GM21423 (cell line): Measurements from ENCODE around the gene MTO1.
A peak's percentile ranks its signal among the peaks of the same experiment; 100 is the strongest.
"Not testable (repeated sequence)": the region's sequence is repeated elsewhere in the genome, so short reads cannot be mapped to it uniquely, and the experiment has no call there.

Source experiments
- ATAC-seq: cut with Tn5 transposase; IDR thresholded peaks from one replicate; pipeline ENCODE4 v1.9.1; 2021; ENCODE audit warnings: mild to moderate bottlenecking, moderate library complexity; ENCODE audit not compliant: unreplicated experiment

The MTO1 gene

GRCh38 chr6:73525546-73526330, 64.2 kb downstream of the MTO1 start:
- no peak for ATAC-seq

GRCh38 chr6:73528897-73529296, 67.4 kb downstream of the MTO1 start:
- ATAC-seq: no peak

- no peak for ATAC-seq
Observed at GRCh38 chr6:73532293-73532692, 70.8 kb downstream of the MTO1 start.

- no peak for ATAC-seq
Observed at GRCh38 chr6:73534628-73535027, 73.1 kb downstream of the MTO1 start.

- ATAC-seq: peak; percentile 60
Observed at GRCh38 chr6:73537677-73538076, 76.1 kb downstream of the MTO1 start.

- ATAC-seq: peak; percentile 24
Observed at GRCh38 chr6:73538116-73538779, 76.7 kb downstream of the MTO1 start.

GRCh38 chr6:73542481-73542880, 80.9 kb downstream of the MTO1 start:
- ATAC-seq: not testable (repeated sequence)

- no peak for ATAC-seq
Observed at GRCh38 chr6:73542891-73543290, 81.4 kb downstream of the MTO1 start.

- ATAC-seq: no peak
Observed at GRCh38 chr6:73547036-73547435, 85.5 kb downstream of the MTO1 start.

- ATAC-seq: no peak
Observed at GRCh38 chr6:73548458-73549446, 87.2 kb downstream of the MTO1 start.

- not testable (repeated sequence) for ATAC-seq
Observed at GRCh38 chr6:73551115-73551514, 89.6 kb downstream of the MTO1 start.

- not testable (repeated sequence) for ATAC-seq
Observed at GRCh38 chr6:73555380-73555949, 93.9 kb downstream of the MTO1 start.

- ATAC-seq: no peak
Observed at GRCh38 chr6:73556836-73557235, 95.3 kb downstream of the MTO1 start.
